ENCODE results near the gene CCNJL.
"Not testable (repeated sequence)": the region's sequence is repeated elsewhere in the genome, so short reads cannot be mapped to it uniquely, and the experiment has no call there.

CCNJL gene

GRCh38 chr5:160334716-160335115 is 22.4 kb upstream of the CCNJL start:
- not testable (repeated sequence) for H3K36me3 ChIP-seq (ENCODE audit: control insufficient read depth in 1 of 2, insufficient read depth in 2 of 2, low read length in 2 of 2); H3K27me3 ChIP-seq (ENCODE audit: control insufficient read depth in 1 of 2, insufficient read depth in 2 of 2, low read length in 2 of 2); H3K9me3 ChIP-seq (ENCODE audit: control insufficient read depth in 1 of 2, low read length in 2 of 2); H3K27ac ChIP-seq (ENCODE audit: low read depth, low read length); H3K4me1 ChIP-seq (ENCODE audit: control insufficient read depth in 1 of 2, insufficient read depth in 2 of 2, low read length in 2 of 2); H3K9ac ChIP-seq (ENCODE audit: low read depth in 1 of 2, low read length in 2 of 2); H3K4me3 ChIP-seq (ENCODE audit: low read depth in 1 of 2, low read length in 2 of 2)

GRCh38 chr5:160333721-160334120 is 21.4 kb upstream of the CCNJL start:
- Histone ChIP-seq H3K4me1 (ENCODE audit: control insufficient read depth in 1 of 2, insufficient read depth in 2 of 2, low read length in 2 of 2) (no peaks in the 10 kb centered on the region), H3K9ac (ENCODE audit: low read depth in 1 of 2, low read length in 2 of 2) (no peak overlapping the region), H3K4me3 (ENCODE audit: low read depth in 1 of 2, low read length in 2 of 2) (no peak overlapping the region), H3K36me3 (ENCODE audit: control insufficient read depth in 1 of 2, insufficient read depth in 2 of 2, low read length in 2 of 2) (no peaks in the 10 kb centered on the region), H3K9me3 (ENCODE audit: control insufficient read depth in 1 of 2, low read length in 2 of 2) (no peaks in the 10 kb centered on the region), H3K27ac (ENCODE audit: low read depth, low read length) (no peak overlapping the region), H3K27me3 (ENCODE audit: control insufficient read depth in 1 of 2, insufficient read depth in 2 of 2, low read length in 2 of 2) (no peaks in the 10 kb centered on the region)

- peaks cover 12 to 15% of the 10 kb centered on the region in 2 donors for H3K4me1 ChIP-seq (ENCODE audit: control insufficient read depth in 1 of 2, insufficient read depth in 2 of 2, low read length in 2 of 2)
- no peaks in the 10 kb centered on the region for H3K9me3 ChIP-seq (ENCODE audit: control insufficient read depth in 1 of 2, low read length in 2 of 2)
- H3K4me3 ChIP-seq (ENCODE audit: low read depth in 1 of 2, low read length in 2 of 2), result no peak overlapping the region
- no peaks in the 10 kb centered on the region for H3K36me3 ChIP-seq (ENCODE audit: control insufficient read depth in 1 of 2, insufficient read depth in 2 of 2, low read length in 2 of 2)
- no peak overlapping the region for H3K27ac ChIP-seq (ENCODE audit: low read depth, low read length)
- no peaks in the 10 kb centered on the region for H3K27me3 ChIP-seq (ENCODE audit: control insufficient read depth in 1 of 2, insufficient read depth in 2 of 2, low read length in 2 of 2)
- no peak overlapping the region for H3K9ac ChIP-seq (ENCODE audit: low read depth in 1 of 2, low read length in 2 of 2)
Observed at GRCh38 chr5:160330212-160330611, 17.8 kb upstream of the CCNJL start.

- Histone ChIP-seq H3K27me3 (ENCODE audit: control insufficient read depth in 1 of 2, insufficient read depth in 2 of 2, low read length in 2 of 2) (no peaks in the 10 kb centered on the region), H3K9me3 (ENCODE audit: control insufficient read depth in 1 of 2, low read length in 2 of 2) (no peaks in the 10 kb centered on the region), H3K36me3 (ENCODE audit: control insufficient read depth in 1 of 2, insufficient read depth in 2 of 2, low read length in 2 of 2) (no peaks in the 10 kb centered on the region), H3K4me3 (ENCODE audit: low read depth in 1 of 2, low read length in 2 of 2) (no peak overlapping the region), H3K4me1 (ENCODE audit: control insufficient read depth in 1 of 2, insufficient read depth in 2 of 2, low read length in 2 of 2) (peaks cover 12 to 15% of the 10 kb centered on the region in 2 donors), H3K9ac (ENCODE audit: low read depth in 1 of 2, low read length in 2 of 2) (no peak overlapping the region), H3K27ac (ENCODE audit: low read depth, low read length) (no peak overlapping the region)
Observed at GRCh38 chr5:160327818-160328217, 15.5 kb upstream of the CCNJL start.

- Histone ChIP-seq H3K27ac (ENCODE audit: low read depth, low read length) (no peak overlapping the region), H3K9me3 (ENCODE audit: control insufficient read depth in 1 of 2, low read length in 2 of 2) (no peaks in the 10 kb centered on the region), H3K27me3 (ENCODE audit: control insufficient read depth in 1 of 2, insufficient read depth in 2 of 2, low read length in 2 of 2) (no peaks in the 10 kb centered on the region), H3K36me3 (ENCODE audit: control insufficient read depth in 1 of 2, insufficient read depth in 2 of 2, low read length in 2 of 2) (no peaks in the 10 kb centered on the region), H3K9ac (ENCODE audit: low read depth in 1 of 2, low read length in 2 of 2) (no peak overlapping the region), H3K4me1 (ENCODE audit: control insufficient read depth in 1 of 2, insufficient read depth in 2 of 2, low read length in 2 of 2) (peaks cover 12 to 15% of the 10 kb centered on the region in 2 donors), H3K4me3 (ENCODE audit: low read depth in 1 of 2, low read length in 2 of 2) (no peak overlapping the region)
Observed at GRCh38 chr5:160326981-160327380, 14.6 kb upstream of the CCNJL start.

- H3K36me3 ChIP-seq (ENCODE audit: control insufficient read depth in 1 of 2, insufficient read depth in 2 of 2, low read length in 2 of 2), result no peaks in the 10 kb centered on the region
- H3K4me1 ChIP-seq (ENCODE audit: control insufficient read depth in 1 of 2, insufficient read depth in 2 of 2, low read length in 2 of 2), result peaks cover 12 to 15% of the 10 kb centered on the region in 2 donors
- H3K27ac ChIP-seq (ENCODE audit: low read depth, low read length), result no peak overlapping the region
- no peak overlapping the region for H3K4me3 ChIP-seq (ENCODE audit: low read depth in 1 of 2, low read length in 2 of 2)
- H3K27me3 ChIP-seq (ENCODE audit: control insufficient read depth in 1 of 2, insufficient read depth in 2 of 2, low read length in 2 of 2), result no peaks in the 10 kb centered on the region
- H3K9ac ChIP-seq (ENCODE audit: low read depth in 1 of 2, low read length in 2 of 2), result no peak overlapping the region
- no peaks in the 10 kb centered on the region for H3K9me3 ChIP-seq (ENCODE audit: control insufficient read depth in 1 of 2, low read length in 2 of 2)
Observed at GRCh38 chr5:160325716-160326115, 13.4 kb upstream of the CCNJL start.

GRCh38 chr5:160324886-160325285 is 12.5 kb upstream of the CCNJL start:
- H3K4me1 ChIP-seq (ENCODE audit: control insufficient read depth in 1 of 2, insufficient read depth in 2 of 2, low read length in 2 of 2), result peaks cover 12 to 15% of the 10 kb centered on the region in 2 donors
- no peak overlapping the region for H3K9ac ChIP-seq (ENCODE audit: low read depth in 1 of 2, low read length in 2 of 2)
- H3K9me3 ChIP-seq (ENCODE audit: control insufficient read depth in 1 of 2, low read length in 2 of 2), result no peaks in the 10 kb centered on the region
- no peaks in the 10 kb centered on the region for H3K27me3 ChIP-seq (ENCODE audit: control insufficient read depth in 1 of 2, insufficient read depth in 2 of 2, low read length in 2 of 2)
- H3K27ac ChIP-seq (ENCODE audit: low read depth, low read length), result no peak overlapping the region
- no peaks in the 10 kb centered on the region for H3K36me3 ChIP-seq (ENCODE audit: control insufficient read depth in 1 of 2, insufficient read depth in 2 of 2, low read length in 2 of 2)
- no peak overlapping the region for H3K4me3 ChIP-seq (ENCODE audit: low read depth in 1 of 2, low read length in 2 of 2)

- H3K9ac ChIP-seq (ENCODE audit: low read depth in 1 of 2, low read length in 2 of 2), result no peak overlapping the region
- no peaks in the 10 kb centered on the region for H3K9me3 ChIP-seq (ENCODE audit: control insufficient read depth in 1 of 2, low read length in 2 of 2)
- no peak overlapping the region for H3K27ac ChIP-seq (ENCODE audit: low read depth, low read length)
- H3K4me1 ChIP-seq (ENCODE audit: control insufficient read depth in 1 of 2, insufficient read depth in 2 of 2, low read length in 2 of 2), result peaks cover 5 to 10% of the 10 kb centered on the region in 2 donors
- H3K36me3 ChIP-seq (ENCODE audit: control insufficient read depth in 1 of 2, insufficient read depth in 2 of 2, low read length in 2 of 2), result no peaks in the 10 kb centered on the region
- no peaks in the 10 kb centered on the region for H3K27me3 ChIP-seq (ENCODE audit: control insufficient read depth in 1 of 2, insufficient read depth in 2 of 2, low read length in 2 of 2)
- no peak overlapping the region for H3K4me3 ChIP-seq (ENCODE audit: low read depth in 1 of 2, low read length in 2 of 2)
Observed at GRCh38 chr5:160318409-160318808, 6.0 kb upstream of the CCNJL start.

GRCh38 chr5:160317434-160317833 is 5.1 kb upstream of the CCNJL start:
- Histone ChIP-seq H3K9me3 (ENCODE audit: control insufficient read depth in 1 of 2, low read length in 2 of 2) (no peaks in the 10 kb centered on the region), H3K36me3 (ENCODE audit: control insufficient read depth in 1 of 2, insufficient read depth in 2 of 2, low read length in 2 of 2) (no peaks in the 10 kb centered on the region), H3K27ac (ENCODE audit: low read depth, low read length) (no peak overlapping the region), H3K9ac (ENCODE audit: low read depth in 1 of 2, low read length in 2 of 2) (no peak overlapping the region), H3K27me3 (ENCODE audit: control insufficient read depth in 1 of 2, insufficient read depth in 2 of 2, low read length in 2 of 2) (peaks cover 5 to 6% of the 10 kb centered on the region in 2 donors), H3K4me1 (ENCODE audit: control insufficient read depth in 1 of 2, insufficient read depth in 2 of 2, low read length in 2 of 2) (peaks cover 5 to 18% of the 10 kb centered on the region in 2 donors), H3K4me3 (ENCODE audit: low read depth in 1 of 2, low read length in 2 of 2) (no peak overlapping the region)

GRCh38 chr5:160315968-160316367 is 3.6 kb upstream of the CCNJL start:
- Histone ChIP-seq H3K27ac (ENCODE audit: low read depth, low read length) (no peak overlapping the region), H3K36me3 (ENCODE audit: control insufficient read depth in 1 of 2, insufficient read depth in 2 of 2, low read length in 2 of 2) (no peaks in the 10 kb centered on the region), H3K9me3 (ENCODE audit: control insufficient read depth in 1 of 2, low read length in 2 of 2) (no peaks in the 10 kb centered on the region), H3K4me1 (ENCODE audit: control insufficient read depth in 1 of 2, insufficient read depth in 2 of 2, low read length in 2 of 2) (peaks cover 10 to 18% of the 10 kb centered on the region in 2 donors), H3K27me3 (ENCODE audit: control insufficient read depth in 1 of 2, insufficient read depth in 2 of 2, low read length in 2 of 2) (peaks cover 5 to 17% of the 10 kb centered on the region in 2 donors), H3K4me3 (ENCODE audit: low read depth in 1 of 2, low read length in 2 of 2) (no peak overlapping the region), H3K9ac (ENCODE audit: low read depth in 1 of 2, low read length in 2 of 2) (no peak overlapping the region)

All from duodenal mucosa (tissue), 2 donors.